ENCODE data around the gene TTC27.

The TTC27 gene

GRCh38 chr2:32711908-32712501, 84.2 kb downstream of the TTC27 start:
- Histone ChIP-seq H3K36me3 (no peaks in the 10 kb centered on the region), H3K9me3 (no peaks in the 10 kb centered on the region), H3K4me1 (no peaks in the 10 kb centered on the region), H3K27me3 (no peaks in the 10 kb centered on the region), H3K4me3 (ENCODE audit: low read depth, low read length) (no peak overlapping the region)
- TF ChIP-seq, protein P1, sequence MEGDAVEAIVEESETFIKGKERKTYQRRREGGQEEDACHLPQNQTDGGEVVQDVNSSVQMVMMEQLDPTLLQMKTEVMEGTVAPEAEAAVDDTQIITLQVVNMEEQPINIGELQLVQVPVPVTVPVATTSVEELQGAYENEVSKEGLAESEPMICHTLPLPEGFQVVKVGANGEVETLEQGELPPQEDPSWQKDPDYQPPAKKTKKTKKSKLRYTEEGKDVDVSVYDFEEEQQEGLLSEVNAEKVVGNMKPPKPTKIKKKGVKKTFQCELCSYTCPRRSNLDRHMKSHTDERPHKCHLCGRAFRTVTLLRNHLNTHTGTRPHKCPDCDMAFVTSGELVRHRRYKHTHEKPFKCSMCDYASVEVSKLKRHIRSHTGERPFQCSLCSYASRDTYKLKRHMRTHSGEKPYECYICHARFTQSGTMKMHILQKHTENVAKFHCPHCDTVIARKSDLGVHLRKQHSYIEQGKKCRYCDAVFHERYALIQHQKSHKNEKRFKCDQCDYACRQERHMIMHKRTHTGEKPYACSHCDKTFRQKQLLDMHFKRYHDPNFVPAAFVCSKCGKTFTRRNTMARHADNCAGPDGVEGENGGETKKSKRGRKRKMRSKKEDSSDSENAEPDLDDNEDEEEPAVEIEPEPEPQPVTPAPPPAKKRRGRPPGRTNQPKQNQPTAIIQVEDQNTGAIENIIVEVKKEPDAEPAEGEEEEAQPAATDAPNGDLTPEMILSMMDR (IDR thresholded peaks at IDR 0.05; ENCODE audit: low read depth, low read length), result no peak
- DNase-seq, result no peak

- Histone ChIP-seq H3K36me3 (no peaks in the 10 kb centered on the region), H3K9me3 (no peaks in the 10 kb centered on the region), H3K4me1 (no peaks in the 10 kb centered on the region), H3K27me3 (no peaks in the 10 kb centered on the region), H3K4me3 (ENCODE audit: low read depth, low read length) (no peak overlapping the region)
- TF ChIP-seq, protein P1 (IDR thresholded peaks at IDR 0.05; ENCODE audit: low read depth, low read length), result no peak
- DNase-seq, result no peak
These were observed 85.0 kb downstream of the TTC27 start for GRCh38 chr2:32712870-32713269.

DNA sequence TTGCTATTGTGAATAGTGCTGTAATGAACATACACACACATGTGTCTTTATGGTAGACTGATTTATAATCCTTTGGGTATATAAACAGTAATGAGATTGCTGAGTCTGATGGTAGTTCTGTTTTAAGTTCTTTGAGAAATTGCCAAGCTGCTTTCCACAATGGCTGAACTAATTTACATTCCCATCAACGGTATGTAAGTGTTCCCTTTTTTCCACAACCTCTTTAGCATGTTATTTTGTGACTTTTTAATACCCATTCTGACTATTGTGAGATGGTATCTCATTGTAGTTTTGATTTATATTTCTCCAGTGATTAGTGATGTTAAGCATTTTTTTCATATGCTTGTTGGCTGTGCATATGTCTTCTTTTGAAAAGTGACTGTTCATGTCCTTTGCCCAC, 86.7 kb downstream of the TTC27 start:
- no peaks in the 10 kb centered on the region for H3K9me3 ChIP-seq
- no peak overlapping the region for H3K4me3 ChIP-seq (ENCODE audit: low read depth, low read length)
- DNase-seq, result no peak
- no peaks in the 10 kb centered on the region for H3K36me3 ChIP-seq
- H3K4me1 ChIP-seq, result no peaks in the 10 kb centered on the region
- H3K27me3 ChIP-seq, result no peaks in the 10 kb centered on the region
- TF ChIP-seq, protein P1 (IDR thresholded peaks at IDR 0.05; ENCODE audit: low read depth, low read length), result no peak

- H3K4me3 ChIP-seq (ENCODE audit: low read depth, low read length), result no peak overlapping the region
- no peaks in the 10 kb centered on the region for H3K4me1 ChIP-seq
- H3K27me3 ChIP-seq, result no peaks in the 10 kb centered on the region
- TF ChIP-seq, protein P1 (IDR thresholded peaks at IDR 0.05; ENCODE audit: low read depth, low read length), result no peak
- no peaks in the 10 kb centered on the region for H3K36me3 ChIP-seq
- H3K9me3 ChIP-seq, result no peaks in the 10 kb centered on the region
- no peak for DNase-seq
These were observed 87.6 kb downstream of the TTC27 start for GRCh38 chr2:32715391-32715841.

DNA sequence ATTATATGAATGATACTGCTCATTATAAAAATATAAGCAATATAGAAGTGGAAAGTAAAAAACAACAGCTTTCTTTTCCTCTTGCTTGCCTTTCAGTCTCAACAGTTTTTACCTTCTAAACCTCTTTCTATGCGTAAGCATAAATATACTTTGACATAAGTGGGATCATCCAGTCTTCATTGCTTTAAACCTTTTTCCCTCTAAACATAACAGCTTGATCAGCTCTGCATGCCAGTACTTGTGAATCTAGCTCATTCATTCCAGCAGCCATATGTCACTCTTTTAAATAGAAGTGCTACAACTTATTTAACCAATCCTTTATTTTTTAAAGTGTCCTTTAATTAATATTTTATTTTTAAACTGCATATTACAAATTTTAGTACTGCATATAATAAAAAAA, 88.1 kb downstream of the TTC27 start:
- TF ChIP-seq, protein P1 (IDR thresholded peaks at IDR 0.05; ENCODE audit: low read depth, low read length), result no peak
- Histone ChIP-seq H3K4me3 (ENCODE audit: low read depth, low read length) (no peak overlapping the region), H3K9me3 (no peaks in the 10 kb centered on the region), H3K27me3 (no peaks in the 10 kb centered on the region), H3K36me3 (no peaks in the 10 kb centered on the region), H3K4me1 (no peaks in the 10 kb centered on the region)
- no peak for DNase-seq

DNA sequence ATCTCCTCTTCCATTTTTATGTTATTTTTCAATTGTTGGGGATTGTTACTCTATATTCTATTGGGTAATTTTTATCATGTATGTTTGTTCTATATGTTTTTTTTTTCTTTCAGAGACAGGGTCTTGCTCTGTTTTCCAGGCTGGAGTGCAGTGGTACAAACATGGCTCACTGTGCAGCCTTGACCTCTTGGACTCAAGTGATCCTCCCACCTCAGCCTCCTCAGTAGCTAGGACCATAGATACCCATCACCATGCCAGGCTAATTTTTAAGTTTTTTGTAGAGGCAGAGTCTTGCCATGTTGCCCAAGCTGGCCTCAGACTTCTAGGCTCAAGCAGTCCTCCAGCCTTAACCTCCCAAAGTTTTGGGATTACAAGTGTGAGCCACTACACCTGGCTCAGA, 88.7 kb downstream of the TTC27 start:
- H3K36me3 ChIP-seq, result no peaks in the 10 kb centered on the region
- no peak overlapping the region for H3K4me3 ChIP-seq (ENCODE audit: low read depth, low read length)
- TF ChIP-seq, protein P1 (IDR thresholded peaks at IDR 0.05; ENCODE audit: low read depth, low read length), result no peak
- H3K9me3 ChIP-seq, result no peaks in the 10 kb centered on the region
- H3K4me1 ChIP-seq, result no peaks in the 10 kb centered on the region
- DNase-seq, result no peak
- no peaks in the 10 kb centered on the region for H3K27me3 ChIP-seq

Data from BE2C (cell line).